ENCODE data around the gene KIF3A. TPM values are rescaled to one million over a fixed set of nuclear protein-coding genes. Genes with fewer than 3 reads are reported as not detected.
A peak's percentile ranks its signal among the peaks of the same experiment; 100 is the strongest.

KIF3A gene
- total RNA-seq = 24.7 to 28.2 TPM (median 27.4 TPM) in 3 replicates

- H3K27me3 Mint-ChIP-seq (ENCODE audit: low read depth) = peaks cover 1% of the 10 kb centered on the region
- peak within 1 kb of the TSS; percentile 89 for H3K4me3 Mint-ChIP-seq
- no peaks in the 10 kb centered on the region for H3K9me3 Mint-ChIP-seq
- H3K36me3 Mint-ChIP-seq = peaks cover 5% of the 10 kb centered on the region
- H3K4me1 Mint-ChIP-seq = peaks cover 28% of the 10 kb centered on the region
- peak; percentile 96 to 97 for DNase-seq (ENCODE audit: low spot score in 2 of 2, unreplicated experiment in 2 of 2)
- TF ChIP-seq CTCF (IDR thresholded peaks at IDR 0.05; ENCODE audit: unreplicated experiment) = no peak
- H3K27ac Mint-ChIP-seq = peak within 1 kb of the TSS; percentile 84
Observed at GRCh38 chr5:132736853-132737833, at the start of gene KIF3A. TSS of gene KIF3A (minus strand) at chr5:132737546. CDS start at chr5:132737419, 127 bp downstream.

- no peaks in the 10 kb centered on the region for H3K27me3 Mint-ChIP-seq (ENCODE audit: low read depth)
- H3K36me3 Mint-ChIP-seq = no peaks in the 10 kb centered on the region
- peaks cover 6% of the 10 kb centered on the region for H3K9me3 Mint-ChIP-seq
- TF ChIP-seq CTCF (IDR thresholded peaks at IDR 0.05; ENCODE audit: unreplicated experiment) = no peak
- no peak for DNase-seq (ENCODE audit: low spot score in 2 of 2, unreplicated experiment in 2 of 2)
- no peak overlapping the region for H3K27ac Mint-ChIP-seq
- peaks cover 9% of the 10 kb centered on the region for H3K4me1 Mint-ChIP-seq
- no peak overlapping the region for H3K4me3 Mint-ChIP-seq
Observed at GRCh38 chr5:132787076-132787475, 49.7 kb upstream of the KIF3A start.

GRCh38 chr5:132785864-132786263 is 48.5 kb upstream of the KIF3A start:
- Mint-ChIP-seq H3K4me1 (peaks cover 9% of the 10 kb centered on the region), H3K27me3 (ENCODE audit: low read depth) (peaks cover 2% of the 10 kb centered on the region), H3K27ac (no peak overlapping the region), H3K9me3 (peaks cover 6% of the 10 kb centered on the region), H3K4me3 (no peak overlapping the region), H3K36me3 (no peaks in the 10 kb centered on the region)
- no peak for DNase-seq (ENCODE audit: low spot score in 2 of 2, unreplicated experiment in 2 of 2)
- TF ChIP-seq CTCF (IDR thresholded peaks at IDR 0.05; ENCODE audit: unreplicated experiment) = no peak

GRCh38 chr5:132785365-132785764 is 48.0 kb upstream of the KIF3A start:
- peaks cover 9% of the 10 kb centered on the region for H3K4me1 Mint-ChIP-seq
- peaks cover 2% of the 10 kb centered on the region for H3K27me3 Mint-ChIP-seq (ENCODE audit: low read depth)

GRCh38 chr5:132782101-132782500 is 44.8 kb upstream of the KIF3A start:
- Mint-ChIP-seq H3K4me3 (no peak overlapping the region), H3K9me3 (peaks cover 6% of the 10 kb centered on the region), H3K27ac (no peak overlapping the region), H3K4me1 (peaks cover 4% of the 10 kb centered on the region), H3K36me3 (no peaks in the 10 kb centered on the region), H3K27me3 (ENCODE audit: low read depth) (peaks cover 8% of the 10 kb centered on the region)
- TF ChIP-seq CTCF (IDR thresholded peaks at IDR 0.05; ENCODE audit: unreplicated experiment) = no peak
- no peak for DNase-seq (ENCODE audit: low spot score in 2 of 2, unreplicated experiment in 2 of 2)

More at GRCh38 chr5:132785365-132785764, 48.0 kb upstream of the KIF3A start:
- no peak for DNase-seq (ENCODE audit: low spot score in 2 of 2, unreplicated experiment in 2 of 2)
- Mint-ChIP-seq H3K4me3 (no peak overlapping the region), H3K9me3 (peaks cover 6% of the 10 kb centered on the region), H3K36me3 (no peaks in the 10 kb centered on the region), H3K27ac (no peak overlapping the region)
- no peak for TF ChIP-seq CTCF (IDR thresholded peaks at IDR 0.05; ENCODE audit: unreplicated experiment)
